HK-2 (cell line): ENCODE results near the gene FBXO2.
"Not testable (repeated sequence)": the region's sequence is repeated elsewhere in the genome, so short reads cannot be mapped to it uniquely, and the experiment has no call there.

ENCODE experiments used
- DNase-seq: peaks from one replicate; pipeline ENCODE4 v3.0.0-alpha.2; 2018; ENCODE audit not compliant: unreplicated experiment

The FBXO2 gene

GRCh38 chr1:11629184-11630016 is 24.8 kb downstream of the FBXO2 start:
- DNase-seq: no peak

- DNase-seq: no peak
Observed at GRCh38 chr1:11628767-11629166, 25.5 kb downstream of the FBXO2 start.

- DNase-seq: no peak
Observed at GRCh38 chr1:11626551-11626950, 27.7 kb downstream of the FBXO2 start.

- DNase-seq: no peak
Observed at GRCh38 chr1:11623702-11624101, 30.5 kb downstream of the FBXO2 start.

GRCh38 chr1:11622398-11622797 is 31.8 kb downstream of the FBXO2 start:
- no peak for DNase-seq

- DNase-seq: no peak
Observed at GRCh38 chr1:11620924-11621323, 33.3 kb downstream of the FBXO2 start.

GRCh38 chr1:11620405-11620804 is 33.8 kb downstream of the FBXO2 start:
- no peak for DNase-seq

- DNase-seq: no peak
Observed at GRCh38 chr1:11617741-11618140, 36.5 kb downstream of the FBXO2 start.

GRCh38 chr1:11617314-11617713 is 36.9 kb downstream of the FBXO2 start:
- no peak for DNase-seq

- DNase-seq: no peak
Observed at GRCh38 chr1:11616766-11617165, 37.5 kb downstream of the FBXO2 start.

- DNase-seq: no peak
Observed at GRCh38 chr1:11615090-11615489, 39.1 kb downstream of the FBXO2 start.

GRCh38 chr1:11613347-11613746 is 40.9 kb downstream of the FBXO2 start:
- no peak for DNase-seq

- no peak for DNase-seq
Observed at GRCh38 chr1:11611638-11612327, 42.4 kb downstream of the FBXO2 start.

GRCh38 chr1:11610629-11611180 is 43.5 kb downstream of the FBXO2 start:
- no peak for DNase-seq

GRCh38 chr1:11609378-11609777 is 44.9 kb downstream of the FBXO2 start:
- not testable (repeated sequence) for DNase-seq

- DNase-seq: not testable (repeated sequence)
Observed at GRCh38 chr1:11608596-11609130, 45.6 kb downstream of the FBXO2 start.

- DNase-seq: no peak
Observed at GRCh38 chr1:11606775-11607174, 47.5 kb downstream of the FBXO2 start.

- DNase-seq: no peak
Observed at GRCh38 chr1:11602981-11603380, 51.2 kb downstream of the FBXO2 start.

GRCh38 chr1:11602424-11602823 is 51.8 kb downstream of the FBXO2 start:
- DNase-seq: no peak

- DNase-seq: no peak
Observed at GRCh38 chr1:11600836-11601235, 53.4 kb downstream of the FBXO2 start.

- DNase-seq: no peak
Observed at GRCh38 chr1:11599891-11600576, 54.2 kb downstream of the FBXO2 start.

- no peak for DNase-seq
Observed at GRCh38 chr1:11598461-11598860, 55.8 kb downstream of the FBXO2 start.
